KG1 (cell line): ENCODE results near the gene PIP4K2C.
"Not testable (repeated sequence)": the region's sequence is repeated elsewhere in the genome, so short reads cannot be mapped to it uniquely, and the experiment has no call there.

Experiments
- DNase-seq: peaks from one replicate; lab custom pipeline; 2025; lab: John Stamatoyannopoulos, UW

PIP4K2C gene

GRCh38 chr12:57636731-57637130, 45.7 kb downstream of the PIP4K2C start:
- not testable (repeated sequence) for DNase-seq

DNA sequence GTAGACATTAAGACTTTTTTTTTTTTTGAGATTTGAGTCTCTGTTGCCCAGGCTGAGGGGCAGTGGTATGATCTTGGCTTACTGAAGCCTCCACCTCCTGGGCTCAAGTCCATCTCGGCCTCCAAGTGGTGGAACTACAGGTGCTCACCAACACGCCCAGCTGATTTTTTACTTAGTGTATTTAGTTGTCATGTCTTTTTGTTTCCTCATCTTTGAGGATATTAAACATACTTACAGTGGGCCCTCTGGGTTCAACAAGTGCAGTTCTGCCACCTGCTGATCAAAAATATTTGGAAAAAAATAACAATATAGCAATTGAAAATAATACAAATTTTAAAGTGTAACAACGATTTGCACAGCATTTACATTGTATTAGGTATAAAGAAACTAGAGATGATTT, 46.4 kb downstream of the PIP4K2C start:
- DNase-seq: no peak

- DNase-seq: no peak
Measured at GRCh38 chr12:57638096-57638495, 47.1 kb downstream of the PIP4K2C start.

- DNase-seq: no peak
Measured at GRCh38 chr12:57640175-57641042, 49.4 kb downstream of the PIP4K2C start.

- DNase-seq: no peak
Measured at GRCh38 chr12:57641699-57642442, 50.9 kb downstream of the PIP4K2C start.

DNA sequence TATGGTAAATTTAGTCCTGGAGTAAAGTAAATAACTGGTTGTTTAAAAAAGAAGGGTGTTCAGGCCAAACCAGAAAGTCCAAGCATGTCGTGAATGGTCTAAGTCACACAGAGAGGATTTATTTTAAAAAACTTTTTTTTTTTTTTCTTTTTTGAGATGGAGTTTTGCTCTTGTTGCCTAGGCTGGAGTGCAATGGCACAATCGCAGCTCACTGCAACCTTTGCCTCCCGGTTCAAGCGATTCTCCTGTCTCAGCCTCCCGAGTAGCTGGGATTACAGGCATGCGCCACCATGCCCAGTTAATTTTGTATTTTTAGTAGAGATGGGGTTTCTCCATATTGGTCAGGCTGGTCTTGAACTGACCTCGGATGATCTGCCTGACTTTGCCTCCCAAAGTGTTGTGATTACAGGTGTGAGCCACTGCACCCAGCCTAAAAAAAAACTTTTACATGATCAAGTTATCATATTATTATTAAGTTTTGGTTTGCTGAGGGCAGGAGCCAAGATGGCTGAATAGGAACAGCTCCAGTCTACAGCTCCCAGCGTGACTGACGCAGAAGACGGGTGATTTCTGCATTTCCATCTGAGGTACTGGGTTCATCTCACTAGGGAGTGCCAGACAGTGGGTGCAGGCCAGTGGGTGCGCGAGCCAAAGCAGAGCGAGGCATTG, 55.1 kb downstream of the PIP4K2C start:
- not testable (repeated sequence) for DNase-seq

GRCh38 chr12:57646659-57647049, 55.7 kb downstream of the PIP4K2C start:
- not testable (repeated sequence) for DNase-seq
